ENCODE results near the gene ARID5A.

DNA sequence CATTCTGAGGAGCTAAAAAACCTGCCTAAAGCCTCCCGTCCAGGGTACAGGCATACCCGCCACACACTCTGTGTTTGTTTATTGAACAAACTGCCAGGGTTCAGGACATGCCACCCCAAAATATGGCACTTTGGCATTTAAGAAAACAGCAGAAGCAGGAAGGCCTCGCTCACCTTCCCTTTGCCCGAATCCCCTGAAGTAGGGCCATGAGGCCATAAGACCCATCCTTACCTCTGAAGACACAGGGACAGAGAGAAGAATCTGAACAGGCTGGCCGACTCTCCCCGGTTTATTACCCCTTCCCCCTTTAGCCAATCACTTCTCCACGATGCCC lies 29.7 kb upstream of the ARID5A start:
- TF ChIP-seq, protein P1, sequence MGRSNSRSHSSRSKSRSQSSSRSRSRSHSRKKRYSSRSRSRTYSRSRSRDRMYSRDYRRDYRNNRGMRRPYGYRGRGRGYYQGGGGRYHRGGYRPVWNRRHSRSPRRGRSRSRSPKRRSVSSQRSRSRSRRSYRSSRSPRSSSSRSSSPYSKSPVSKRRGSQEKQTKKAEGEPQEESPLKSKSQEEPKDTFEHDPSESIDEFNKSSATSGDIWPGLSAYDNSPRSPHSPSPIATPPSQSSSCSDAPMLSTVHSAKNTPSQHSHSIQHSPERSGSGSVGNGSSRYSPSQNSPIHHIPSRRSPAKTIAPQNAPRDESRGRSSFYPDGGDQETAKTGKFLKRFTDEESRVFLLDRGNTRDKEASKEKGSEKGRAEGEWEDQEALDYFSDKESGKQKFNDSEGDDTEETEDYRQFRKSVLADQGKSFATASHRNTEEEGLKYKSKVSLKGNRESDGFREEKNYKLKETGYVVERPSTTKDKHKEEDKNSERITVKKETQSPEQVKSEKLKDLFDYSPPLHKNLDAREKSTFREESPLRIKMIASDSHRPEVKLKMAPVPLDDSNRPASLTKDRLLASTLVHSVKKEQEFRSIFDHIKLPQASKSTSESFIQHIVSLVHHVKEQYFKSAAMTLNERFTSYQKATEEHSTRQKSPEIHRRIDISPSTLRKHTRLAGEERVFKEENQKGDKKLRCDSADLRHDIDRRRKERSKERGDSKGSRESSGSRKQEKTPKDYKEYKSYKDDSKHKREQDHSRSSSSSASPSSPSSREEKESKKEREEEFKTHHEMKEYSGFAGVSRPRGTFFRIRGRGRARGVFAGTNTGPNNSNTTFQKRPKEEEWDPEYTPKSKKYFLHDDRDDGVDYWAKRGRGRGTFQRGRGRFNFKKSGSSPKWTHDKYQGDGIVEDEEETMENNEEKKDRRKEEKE (IDR thresholded peaks at IDR 0.05), result no peak
- no peak for TF ChIP-seq POLR2AphosphoS5 (IDR thresholded peaks at IDR 0.05; ENCODE audit: low read length)
- no peak for TF ChIP-seq STAT1 (conservative IDR thresholded peaks at IDR 0.05)
- no peak for TF ChIP-seq SIN3A (IDR thresholded peaks at IDR 0.05; ENCODE audit: low read depth, low read length)
- no peak for TF ChIP-seq EZH2 (IDR thresholded peaks at IDR 0.05; ENCODE audit: borderline replicate concordance, control insufficient read depth, low read depth, low read length)
- no peak for TF ChIP-seq HDAC6 (IDR thresholded peaks at IDR 0.05; ENCODE audit: unreplicated experiment)
- no peak for TF ChIP-seq ZSCAN29 (IDR thresholded peaks at IDR 0.05)
- TF ChIP-seq, protein P2, sequence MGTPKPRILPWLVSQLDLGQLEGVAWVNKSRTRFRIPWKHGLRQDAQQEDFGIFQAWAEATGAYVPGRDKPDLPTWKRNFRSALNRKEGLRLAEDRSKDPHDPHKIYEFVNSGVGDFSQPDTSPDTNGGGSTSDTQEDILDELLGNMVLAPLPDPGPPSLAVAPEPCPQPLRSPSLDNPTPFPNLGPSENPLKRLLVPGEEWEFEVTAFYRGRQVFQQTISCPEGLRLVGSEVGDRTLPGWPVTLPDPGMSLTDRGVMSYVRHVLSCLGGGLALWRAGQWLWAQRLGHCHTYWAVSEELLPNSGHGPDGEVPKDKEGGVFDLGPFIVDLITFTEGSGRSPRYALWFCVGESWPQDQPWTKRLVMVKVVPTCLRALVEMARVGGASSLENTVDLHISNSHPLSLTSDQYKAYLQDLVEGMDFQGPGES (IDR thresholded peaks at IDR 0.05), result no peak

Data from GM12878 (cell line).